Fibroblast of lung (primary cell): ENCODE measurements around the gene KIRREL3. TPM values are rescaled to one million over a fixed set of nuclear protein-coding genes. Genes with fewer than 3 reads are reported as not detected.
A peak's percentile ranks its signal among the peaks of the same experiment; 100 is the strongest.

ENCODE experiments used
- DNase-seq, 2 donors: peaks; one replicate each; pipeline versions ENCODE4 v3.0.0 to v3.0.0-alpha.2; 2010; ENCODE audit warnings: low read depth in 2 of 2
- H2AFZ ChIP-seq: 2 replicates; pipeline ENCODE4 v1.5.1; 2012; ENCODE audit warnings: low read length, control low read depth, inconsistent platforms
- H3K27ac ChIP-seq: 2 replicates; pipeline ENCODE4 v1.5.1; 2011; ENCODE audit warnings: low read length, control low read depth; ENCODE audit not compliant: insufficient read depth
- H3K27me3 ChIP-seq: 2 replicates; pipeline ENCODE4 v1.5.1; 2011; ENCODE audit warnings: mild to moderate bottlenecking, low read length; ENCODE audit not compliant: control insufficient read depth, insufficient read depth
- H3K36me3 ChIP-seq: 2 replicates; pipeline ENCODE4 v1.5.1; 2011; ENCODE audit warnings: low read length; ENCODE audit not compliant: control insufficient read depth, insufficient read depth
- H3K4me1 ChIP-seq: 2 replicates; pipeline ENCODE4 v1.5.1; 2011; ENCODE audit warnings: low read length; ENCODE audit not compliant: control insufficient read depth, insufficient read depth; ENCODE audit errors: extremely low read depth
- H3K4me2 ChIP-seq: 2 replicates; pipeline ENCODE4 v1.5.1; 2011; ENCODE audit warnings: low read length, control low read depth; ENCODE audit not compliant: insufficient read depth; ENCODE audit errors: extremely low read depth
- H3K4me3 ChIP-seq, 4 experiments: fragments of 200-600 bp in 1 of 4; sonication (generic) in 1 of 4; replicated peaks in 1 of 4; 2 replicates each; pipeline ENCODE4 v1.5.1; 2011 to 2016; ENCODE audit warnings: low read length in 4 of 4, low read depth in 3 of 4, mild to moderate bottlenecking in 3 of 4, control low read depth in 2 of 4, inconsistent platforms in 1 of 4, mixed read lengths in 1 of 4; ENCODE audit not compliant: insufficient read depth in 1 of 4; ENCODE audit errors: control extremely low read depth in 1 of 4
- H3K79me2 ChIP-seq: 2 replicates; pipeline ENCODE4 v1.5.1; 2012; ENCODE audit warnings: mild to moderate bottlenecking, low read length, inconsistent platforms; ENCODE audit not compliant: control insufficient read depth, insufficient read depth
- H3K9ac ChIP-seq: 2 replicates; pipeline ENCODE4 v1.5.1; 2011; ENCODE audit warnings: mild to moderate bottlenecking, low read length, control low read depth; ENCODE audit not compliant: insufficient read depth
- H3K9me3 ChIP-seq: 2 replicates; pipeline ENCODE4 v1.5.1; 2012; ENCODE audit warnings: low read depth, low read length; ENCODE audit not compliant: control insufficient read depth, insufficient read depth
- H4K20me1 ChIP-seq: 2 replicates; pipeline ENCODE4 v1.5.1; 2011; ENCODE audit warnings: low read length; ENCODE audit not compliant: control insufficient read depth, insufficient read depth; ENCODE audit errors: extremely low read depth
- CTCF ChIP-seq, 2 donors: IDR thresholded peaks in 1 of 2; conservative IDR thresholded peaks in 1 of 2; 1 replicate in 1 of 2; 2 replicates in 1 of 2; pipeline ENCODE4 v1.5.1; 2011 to 2012; ENCODE audit warnings: low read length in 2 of 2, control low read depth in 1 of 2, inconsistent platforms in 1 of 2, low read depth in 1 of 2, mild to moderate bottlenecking in 1 of 2
- EZH2 ChIP-seq: IDR thresholded peaks from 2 replicates; pipeline ENCODE4 v1.5.1; 2012; ENCODE audit warnings: low read length, control low read depth, mild to moderate bottlenecking; ENCODE audit errors: missing control alignments
- polyA plus RNA-seq, 2 donors: library from polyadenylated mRNA; depleted of rRNA in 1 of 2; stranded (reverse) in 1 of 2; unstranded in 1 of 2; fragments of >200 nt; gene quantifications; 2 replicates each; pipeline ENCODE4 v1.2.1, GENCODE V29; 2011 to 2012; ENCODE audit warnings: missing spikeins in 1 of 2
- total RNA-seq: library from RNA; depleted of rRNA; stranded (reverse); fragments of >200 nt; gene quantifications from 2 replicates; pipeline ENCODE4 v1.2.1, GENCODE V29; 2014

Gene KIRREL3
- total and polyA plus RNA-seq, 2 donors (not counting 1 experiment from before 2014, with no cell fraction given): 2.8 to 6.1 TPM

- Histone ChIP-seq H3K9me3 (no peaks in the 10 kb centered on the region), H3K4me3 (no peak overlapping the region), H3K27ac (no peak overlapping the region), H3K27me3 (peaks cover 6% of the 10 kb centered on the region), H4K20me1 (no peaks in the 10 kb centered on the region), H3K4me1 (no peaks in the 10 kb centered on the region), H2AFZ (no peak overlapping the region), H3K36me3 (no peaks in the 10 kb centered on the region), H3K4me2 (no peak overlapping the region), H3K79me2 (no peaks in the 10 kb centered on the region), H3K9ac (no peak overlapping the region)
- TF ChIP-seq EZH2: no peak
- TF ChIP-seq CTCF (conservative IDR thresholded peaks at IDR 0.05 in 1 of 2, IDR thresholded peaks at IDR 0.05 in 1 of 2; ENCODE audit: low read depth in 1 of 2, low read length in 2 of 2): no peak
- no peak for DNase-seq
Observed at GRCh38 chr11:126545057-126545555, 455.5 kb downstream of the KIRREL3 start.

- Histone ChIP-seq H3K9ac (no peak overlapping the region), H3K4me3 (no peak overlapping the region), H3K27ac (no peak overlapping the region), H3K79me2 (no peaks in the 10 kb centered on the region), H3K27me3 (peaks cover 6% of the 10 kb centered on the region), H4K20me1 (no peaks in the 10 kb centered on the region), H3K9me3 (no peaks in the 10 kb centered on the region), H3K36me3 (no peaks in the 10 kb centered on the region), H3K4me1 (no peaks in the 10 kb centered on the region), H2AFZ (no peak overlapping the region), H3K4me2 (no peak overlapping the region)
- TF ChIP-seq CTCF (conservative IDR thresholded peaks at IDR 0.05 in 1 of 2, IDR thresholded peaks at IDR 0.05 in 1 of 2; ENCODE audit: low read depth in 1 of 2, low read length in 2 of 2): no peak
- TF ChIP-seq EZH2: no peak
- peak; percentile 8 to 72 for DNase-seq
Observed at GRCh38 chr11:126544108-126545056, 456.2 kb downstream of the KIRREL3 start.

DNA sequence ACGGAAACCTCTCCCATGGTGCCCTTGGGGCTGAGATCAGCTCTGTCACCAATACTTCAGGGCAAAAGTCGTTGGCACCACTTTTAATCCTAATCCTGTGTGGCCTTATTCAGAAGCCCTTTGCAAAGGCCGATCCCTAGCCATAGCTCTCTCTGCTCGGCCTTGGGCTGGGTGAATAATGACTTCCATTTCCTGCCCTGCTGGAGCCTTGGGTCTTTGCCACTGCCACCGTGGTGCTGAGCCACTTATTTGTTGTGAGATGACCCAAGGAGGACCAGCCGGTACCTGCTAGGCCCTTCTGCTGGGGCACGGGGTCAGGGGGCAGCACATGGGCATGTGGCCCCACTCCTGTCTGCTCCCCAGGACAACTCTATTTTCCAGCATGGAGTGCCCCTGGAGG lies 456.9 kb downstream of the KIRREL3 start:
- Histone ChIP-seq H3K27ac (no peak overlapping the region), H3K79me2 (no peaks in the 10 kb centered on the region), H3K36me3 (no peaks in the 10 kb centered on the region), H4K20me1 (no peaks in the 10 kb centered on the region), H3K4me2 (no peak overlapping the region), H3K27me3 (peaks cover 6% of the 10 kb centered on the region), H3K4me1 (no peaks in the 10 kb centered on the region), H3K9ac (no peak overlapping the region), H3K4me3 (no peak overlapping the region), H3K9me3 (no peaks in the 10 kb centered on the region), H2AFZ (no peak overlapping the region)
- TF ChIP-seq CTCF (conservative IDR thresholded peaks at IDR 0.05 in 1 of 2, IDR thresholded peaks at IDR 0.05 in 1 of 2; ENCODE audit: low read depth in 1 of 2, low read length in 2 of 2): no peak
- no peak for TF ChIP-seq EZH2
- DNase-seq: no peak
